GM12892 (cell line): ENCODE data around the gene DLX5.

Experiments
- DNase-seq: peaks from one replicate; pipeline ENCODE4 v3.0.0; 2011; ENCODE audit not compliant: insufficient read length
- FAIRE-seq: peaks from 2 replicates; lab custom pipeline; 2011; peaks lifted over from hg19 to GRCh38; lab: Jason Lieb, UNC
- POLR2A ChIP-seq: IDR thresholded peaks from 2 replicates; pipeline ENCODE4 v1.6.1; 2011; ENCODE audit warnings: low read depth, low read length, control low read depth
- POLR2AphosphoS5 ChIP-seq: IDR thresholded peaks from 2 replicates; pipeline ENCODE4 v1.6.1; 2011; ENCODE audit warnings: low read depth, low read length, control low read depth
- TAF1 ChIP-seq: IDR thresholded peaks from 2 replicates; pipeline ENCODE4 v1.6.1; 2011; ENCODE audit warnings: low read depth, mild to moderate bottlenecking, control low read depth, low read length, borderline replicate concordance

DLX5 gene

DNA sequence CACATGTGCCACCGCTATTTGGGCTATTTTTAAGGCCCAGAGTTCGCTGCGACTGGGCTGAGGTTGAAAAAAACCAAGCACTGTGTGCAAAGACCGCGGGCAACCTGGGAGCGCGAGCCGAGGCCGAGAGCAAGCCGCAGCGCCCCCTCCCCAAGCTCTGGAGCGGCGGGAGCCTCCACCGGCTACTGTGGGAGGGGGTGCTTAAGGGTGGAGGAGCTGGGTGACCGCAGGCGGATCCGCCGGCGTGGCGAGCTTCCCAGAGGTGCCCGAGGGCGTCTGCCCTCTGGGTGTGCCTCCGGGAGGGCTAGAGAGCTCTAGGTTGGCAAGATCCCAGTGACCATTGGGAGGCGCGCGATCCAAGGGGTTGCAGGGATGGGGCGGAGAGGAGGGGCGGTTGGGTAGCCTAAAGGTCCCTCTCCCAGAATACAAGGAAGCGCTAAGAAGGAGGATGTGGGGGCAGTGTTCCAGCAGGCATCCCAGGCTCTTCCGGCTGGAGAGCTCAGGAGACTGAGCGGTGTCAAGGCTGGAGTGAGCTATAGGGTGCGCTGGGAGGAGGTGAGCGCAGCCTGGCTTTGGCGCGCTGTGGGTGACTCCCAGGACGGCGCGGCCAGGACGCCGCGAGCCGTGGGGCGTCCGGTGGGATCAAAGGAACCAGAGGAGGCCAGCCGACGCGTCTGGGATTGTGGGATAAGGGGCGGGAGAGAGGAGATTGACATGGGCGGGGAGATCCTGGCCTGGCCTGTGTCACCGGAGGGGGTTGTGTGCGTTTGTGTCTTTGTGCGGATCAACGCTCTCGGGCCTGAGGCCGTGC lies 8.0 kb downstream of the DLX5 start:
- no peak for FAIRE-seq
- no peak for DNase-seq
- TF ChIP-seq POLR2A (no peak), TAF1 (no peak), POLR2AphosphoS5 (no peak)

DNA sequence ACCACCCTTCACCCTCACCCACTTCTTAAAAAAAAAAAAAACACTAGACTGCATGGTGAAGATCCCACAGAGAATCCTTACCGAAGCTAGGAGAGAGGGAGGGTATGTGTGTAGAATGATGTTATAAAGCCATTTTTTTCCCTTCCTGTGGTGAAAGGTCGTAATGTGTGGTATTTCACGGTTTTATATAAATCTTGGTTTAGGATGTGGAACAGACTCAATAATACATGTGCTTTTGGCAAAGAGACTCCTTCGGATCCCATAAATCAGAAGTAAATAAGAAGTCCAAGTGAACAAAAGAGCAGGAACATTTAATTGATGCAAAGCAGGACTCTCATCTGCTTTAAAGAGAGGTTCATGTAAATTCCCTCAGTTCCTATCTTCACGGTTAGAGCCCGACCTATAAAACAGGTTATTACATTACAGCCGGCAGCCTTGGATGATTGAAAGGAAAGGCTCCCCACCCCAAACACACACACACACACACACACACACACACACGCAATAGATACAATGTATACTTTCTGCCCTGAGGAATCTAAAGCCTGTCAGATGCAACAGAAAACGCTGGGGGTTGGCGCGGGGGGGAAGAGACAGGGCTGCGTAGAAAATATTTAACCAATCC lies 8.8 kb downstream of the DLX5 start:
- no peak for TF ChIP-seq TAF1
- TF ChIP-seq POLR2A = no peak
- TF ChIP-seq POLR2AphosphoS5 = no peak
- FAIRE-seq (no peak), DNase-seq (no peak)

DNA sequence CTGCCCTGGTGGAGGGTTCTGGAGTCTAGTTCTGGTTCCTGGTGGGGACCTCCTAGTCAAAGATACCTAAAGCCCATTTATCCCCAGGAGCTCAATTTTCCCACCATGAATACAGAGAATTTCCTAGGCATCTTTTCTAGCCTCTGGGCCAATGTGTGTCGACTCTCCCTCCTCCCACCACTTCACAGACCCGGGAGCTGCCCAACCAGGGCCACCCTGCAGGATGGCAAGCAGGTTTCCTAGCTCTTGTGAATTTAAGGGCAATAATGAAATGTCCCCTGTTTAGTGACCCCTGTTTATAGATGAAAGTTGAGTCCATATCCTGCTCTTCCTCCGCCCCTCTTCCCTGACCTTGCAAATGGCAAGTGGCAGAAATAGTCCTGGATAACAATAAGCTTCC lies 9.4 kb downstream of the DLX5 start:
- TF ChIP-seq TAF1 (no peak), POLR2AphosphoS5 (no peak), POLR2A (no peak)
- DNase-seq = no peak
- FAIRE-seq = no peak

DNA sequence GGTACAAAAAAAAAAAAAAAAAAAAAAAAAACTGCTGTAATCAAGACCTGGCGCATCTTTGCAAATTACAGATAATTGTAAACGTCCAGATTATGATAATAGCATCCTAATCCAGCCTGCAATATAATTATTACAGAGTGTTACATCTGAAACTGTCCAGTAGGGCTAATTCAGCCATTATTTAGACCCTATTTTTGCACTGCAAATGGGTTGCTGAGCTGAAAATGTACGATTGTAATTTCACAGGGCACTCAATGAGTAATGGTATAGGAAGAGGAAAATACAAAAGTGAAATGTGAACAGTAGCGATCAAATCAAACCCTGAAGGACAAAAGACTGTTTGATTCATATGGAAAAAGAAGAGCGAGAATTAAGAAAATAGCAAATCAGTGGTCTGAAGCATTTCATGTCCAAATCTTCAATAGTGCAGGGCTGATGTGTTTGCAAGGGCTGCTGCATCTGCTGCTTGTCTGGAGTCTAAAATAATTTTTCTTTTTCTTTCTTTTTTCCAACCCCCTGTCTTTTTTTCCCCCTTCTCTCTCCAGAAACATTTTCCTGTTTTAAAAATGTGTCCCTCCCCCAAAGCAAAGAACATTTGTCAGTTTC lies 10.4 kb downstream of the DLX5 start:
- TF ChIP-seq POLR2A (no peak), POLR2AphosphoS5 (no peak), TAF1 (no peak)
- DNase-seq (no peak), FAIRE-seq (no peak)

DNA sequence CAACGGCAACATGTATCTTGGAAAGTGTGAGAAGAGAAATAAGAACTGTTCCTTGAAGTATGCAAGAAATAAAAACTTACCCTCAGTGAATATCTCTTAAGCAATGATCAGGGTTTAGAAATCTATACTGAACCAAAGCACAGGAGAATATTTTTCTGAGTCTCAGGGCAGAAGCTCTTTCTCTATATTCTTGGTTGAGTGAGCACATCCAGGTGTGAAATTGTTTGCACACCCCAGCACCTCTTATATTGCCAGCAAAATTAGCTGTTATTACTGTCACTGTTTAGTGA lies 10.8 kb downstream of the DLX5 start:
- TF ChIP-seq TAF1 (no peak), POLR2AphosphoS5 (no peak), POLR2A (no peak)
- FAIRE-seq = no peak
- no peak for DNase-seq

DNA sequence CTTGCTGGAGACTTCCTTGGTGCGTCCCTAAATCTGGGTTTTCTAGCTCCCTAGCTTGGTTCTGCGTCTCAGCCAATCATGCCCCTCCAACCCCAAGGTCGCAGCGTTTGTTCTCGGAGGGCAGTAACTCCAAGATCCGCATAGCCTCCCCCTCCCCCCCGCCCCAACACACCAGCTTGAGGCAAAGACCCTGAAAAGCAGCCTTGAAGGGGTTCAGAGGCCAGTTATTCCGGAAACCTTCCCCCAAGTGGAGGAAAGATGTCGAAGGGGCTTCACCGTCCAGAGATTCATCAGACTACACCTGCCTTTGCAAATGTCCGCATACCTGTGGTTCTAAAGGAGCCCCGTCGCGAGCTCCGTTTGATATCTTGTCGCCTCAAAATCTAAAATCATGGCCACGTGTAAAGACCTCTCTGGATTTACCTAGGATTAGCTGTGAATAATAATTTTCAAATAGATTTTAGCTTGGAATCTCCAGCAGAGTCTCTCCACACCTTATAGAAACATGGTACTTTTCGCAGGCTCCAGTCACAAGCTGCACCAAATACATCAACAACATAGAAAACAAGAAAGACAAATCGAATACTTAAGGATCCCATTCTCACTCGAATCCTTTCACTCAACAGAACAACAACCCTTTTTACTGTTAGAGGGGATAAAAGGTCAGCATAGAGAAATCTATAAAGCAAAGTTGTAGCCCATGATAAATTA lies 11.3 kb downstream of the DLX5 start:
- TF ChIP-seq POLR2A (no peak), TAF1 (no peak), POLR2AphosphoS5 (no peak)
- DNase-seq = no peak
- no peak for FAIRE-seq

DNA sequence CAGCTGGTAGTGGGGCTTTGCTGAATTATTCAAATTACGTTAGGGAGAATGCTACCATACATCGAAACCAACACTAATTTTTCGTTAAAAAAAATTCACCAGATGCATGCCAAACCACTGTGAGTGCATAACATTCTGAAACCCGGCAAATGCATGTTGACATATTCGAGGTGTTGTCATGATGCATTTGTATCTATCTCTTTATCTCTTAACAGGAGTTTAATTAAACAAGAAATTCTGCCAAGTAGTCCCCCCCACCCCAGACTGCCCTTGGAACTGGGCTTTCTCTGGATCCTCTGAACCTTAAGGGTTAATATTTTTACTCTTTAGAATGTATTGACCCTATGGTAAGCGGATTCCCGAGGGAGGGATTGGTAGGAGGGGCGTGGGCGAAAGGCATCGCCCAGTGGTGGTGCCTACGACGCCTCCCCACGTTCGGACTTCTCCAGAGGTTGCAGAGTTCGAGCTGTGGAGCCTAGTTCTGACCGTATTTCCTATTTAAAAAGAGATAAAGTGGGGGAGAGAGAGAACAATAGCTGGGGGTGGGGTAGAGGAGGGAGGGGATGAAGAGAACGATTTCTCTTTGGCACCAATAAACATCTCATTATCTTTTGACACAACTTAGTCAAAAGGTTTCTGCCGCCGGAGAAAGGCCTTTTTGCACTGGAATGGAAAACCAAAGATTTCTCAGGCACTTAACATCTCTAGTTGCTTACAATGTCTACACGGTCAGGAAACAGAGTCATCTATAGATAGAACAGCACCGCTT lies 12.1 kb downstream of the DLX5 start:
- no peak for FAIRE-seq
- no peak for DNase-seq
- TF ChIP-seq POLR2A (no peak), TAF1 (no peak), POLR2AphosphoS5 (no peak)

DNA sequence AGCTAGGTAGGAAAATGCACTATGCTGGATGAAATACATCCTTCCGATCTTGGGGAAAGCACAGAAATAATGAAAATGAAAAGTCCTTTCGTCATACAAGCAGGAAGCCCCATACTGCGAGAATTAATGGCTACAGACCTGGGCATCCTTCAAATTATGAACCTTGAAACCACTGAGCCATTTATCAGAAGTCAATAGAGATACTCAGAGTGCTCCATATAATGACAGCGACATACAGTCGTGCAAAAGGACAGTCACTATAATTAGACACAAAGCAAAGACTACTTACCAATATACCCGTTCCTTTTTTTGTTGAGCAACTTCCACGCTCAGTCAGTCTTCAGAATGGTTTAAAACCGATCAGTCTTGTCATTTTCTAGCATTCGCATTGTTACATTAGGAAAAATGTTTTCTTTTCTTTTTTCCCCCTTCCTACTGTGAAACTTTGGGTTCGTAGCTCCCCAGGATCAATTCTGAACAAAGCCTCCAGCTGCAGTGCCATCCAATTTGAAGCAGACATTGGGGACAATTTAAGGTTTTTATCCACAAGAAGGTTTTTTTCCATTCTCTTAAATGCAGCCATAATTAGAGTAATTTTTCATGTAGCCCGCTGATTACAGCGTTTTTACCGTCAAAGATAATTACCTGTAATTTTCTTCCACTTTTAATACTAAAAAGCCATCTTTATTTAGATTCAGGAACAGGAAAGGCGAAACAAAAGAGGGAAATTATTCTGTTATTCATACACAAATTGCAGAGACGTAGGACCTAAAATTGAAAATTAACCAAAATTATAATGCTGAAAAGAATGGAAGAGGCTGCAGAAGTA lies 12.9 kb downstream of the DLX5 start:
- DNase-seq (no peak), FAIRE-seq (no peak)
- TF ChIP-seq POLR2A = no peak
- no peak for TF ChIP-seq POLR2AphosphoS5
- TF ChIP-seq TAF1 = no peak

DNA sequence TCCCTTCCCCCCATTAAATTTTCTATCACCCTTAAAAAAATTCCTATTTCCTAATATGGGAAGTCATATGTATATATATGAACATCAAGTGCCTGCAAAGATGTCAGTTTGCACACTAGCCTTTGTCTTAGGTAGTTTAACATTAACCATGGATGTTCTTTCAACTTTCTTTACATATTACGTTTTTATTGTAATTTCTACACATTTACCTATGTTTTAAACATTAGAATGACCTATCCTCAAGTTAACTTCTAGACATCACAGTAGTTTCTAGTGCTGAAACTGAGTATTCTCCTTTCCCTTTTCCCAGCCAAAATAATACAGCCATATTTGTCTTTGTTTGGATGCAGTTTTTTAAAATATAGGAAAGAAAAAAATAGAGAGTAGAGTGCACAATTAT lies 13.5 kb downstream of the DLX5 start:
- DNase-seq (no peak), FAIRE-seq (no peak)
- TF ChIP-seq TAF1 (no peak), POLR2AphosphoS5 (no peak), POLR2A (no peak)

DNA sequence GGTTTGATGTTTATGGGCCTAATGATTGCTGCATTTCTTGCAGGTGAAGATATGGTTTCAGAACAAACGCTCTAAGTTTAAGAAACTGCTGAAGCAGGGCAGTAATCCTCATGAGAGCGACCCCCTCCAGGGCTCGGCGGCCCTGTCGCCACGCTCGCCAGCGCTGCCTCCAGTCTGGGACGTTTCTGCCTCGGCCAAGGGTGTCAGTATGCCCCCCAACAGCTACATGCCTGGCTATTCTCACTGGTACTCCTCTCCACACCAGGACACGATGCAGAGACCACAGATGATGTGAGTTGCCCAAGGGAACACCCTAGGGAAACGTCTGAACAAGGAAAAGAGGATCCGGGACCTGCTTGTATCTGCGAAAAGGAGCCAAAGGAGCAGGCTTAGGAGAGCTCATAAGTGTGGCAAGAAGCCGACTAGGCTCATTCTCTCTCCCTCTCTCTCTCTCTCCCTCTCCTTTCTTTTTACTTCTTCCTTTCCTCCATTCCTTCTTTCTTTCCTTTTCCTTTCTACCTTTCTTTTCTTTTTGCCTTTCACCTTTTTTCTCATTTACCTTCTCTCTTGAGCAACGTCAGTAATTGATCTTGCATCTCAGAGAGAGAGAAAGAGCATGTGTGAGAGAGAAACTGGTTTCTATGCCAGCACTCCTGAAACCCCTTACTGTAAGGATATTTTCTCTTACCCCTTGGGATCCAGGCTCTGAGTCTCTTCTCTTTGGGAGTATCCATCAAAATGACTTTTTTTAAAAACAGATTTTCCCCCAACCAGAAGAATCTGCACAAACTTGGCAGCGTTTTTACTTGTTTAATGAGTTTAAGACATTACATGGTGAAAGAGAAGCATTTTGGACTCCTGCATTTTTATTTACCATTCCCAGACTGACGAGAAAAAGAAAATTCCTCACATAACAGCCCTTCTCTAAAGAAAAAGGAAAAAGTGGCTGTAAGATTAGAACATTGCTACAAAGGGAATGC lies 14.6 kb downstream of the DLX5 start:
- FAIRE-seq = no peak
- no peak for DNase-seq
- no peak for TF ChIP-seq POLR2A
- TF ChIP-seq TAF1 = no peak
- no peak for TF ChIP-seq POLR2AphosphoS5
